DMS53 treated with DMSO at 0.1 percent for 48 hours (cell line): ENCODE data around the gene EIF1AD.
A peak's percentile ranks its signal among the peaks of the same experiment; 100 is the strongest.
"Not testable (repeated sequence)": the region's sequence is repeated elsewhere in the genome, so short reads cannot be mapped to it uniquely, and the experiment has no call there.

Experiments
- DNase-seq: peaks from one replicate; lab custom pipeline; 2025; ENCODE audit not compliant: unreplicated experiment; lab: John Stamatoyannopoulos, UW

Gene EIF1AD

DNA sequence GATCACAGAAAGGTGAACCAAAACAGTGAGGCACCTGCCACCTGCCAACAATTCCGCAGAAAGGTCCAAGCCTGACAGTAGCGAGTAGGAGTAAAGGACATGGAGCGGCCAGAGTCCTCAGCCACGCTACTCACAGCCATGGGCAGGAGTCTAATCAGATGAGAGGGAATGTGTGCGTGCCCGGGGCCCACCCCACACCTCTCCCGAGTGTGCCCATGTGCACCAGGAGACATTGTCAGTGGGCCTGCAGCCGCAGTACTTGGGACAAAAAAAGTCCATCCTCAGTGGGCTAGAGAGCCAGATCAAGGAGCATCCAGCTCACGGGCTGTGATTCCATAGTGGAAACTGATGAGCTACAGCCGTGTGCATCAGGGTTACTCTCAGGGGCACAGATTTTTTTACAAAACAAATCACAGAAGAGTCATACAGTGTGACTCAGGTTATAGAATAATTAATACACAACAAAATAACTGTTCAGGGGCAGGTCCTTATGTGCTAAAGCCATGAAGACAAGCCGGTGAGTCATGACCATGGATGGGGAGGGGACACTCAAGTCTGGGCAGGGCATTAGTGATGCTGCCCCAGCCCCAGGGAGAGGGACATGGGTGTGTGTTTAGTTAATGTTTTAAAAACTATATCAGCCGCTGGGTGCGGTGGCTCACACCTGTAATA is 28.4 kb downstream of the EIF1AD start:
- DNase-seq, result no peak

DNA sequence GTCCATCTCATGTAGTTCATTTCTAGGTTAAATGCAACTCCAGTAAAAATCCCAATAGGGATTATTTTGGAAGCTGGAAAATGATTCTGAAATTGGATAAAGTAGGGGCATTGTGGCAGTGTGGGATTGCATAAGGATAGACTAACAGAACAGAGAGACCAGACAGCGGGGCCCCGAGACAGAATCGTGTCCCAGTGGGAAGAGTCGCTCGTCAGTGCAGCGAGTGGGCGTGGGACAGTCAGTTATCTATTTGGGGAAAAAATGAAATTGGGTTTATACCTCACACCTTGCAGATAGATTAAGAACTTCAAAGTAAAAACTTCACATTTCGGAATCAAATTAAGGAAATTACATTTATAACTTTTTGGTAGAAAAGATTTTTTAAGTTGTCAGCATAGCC is 29.8 kb downstream of the EIF1AD start:
- no peak for DNase-seq

DNA sequence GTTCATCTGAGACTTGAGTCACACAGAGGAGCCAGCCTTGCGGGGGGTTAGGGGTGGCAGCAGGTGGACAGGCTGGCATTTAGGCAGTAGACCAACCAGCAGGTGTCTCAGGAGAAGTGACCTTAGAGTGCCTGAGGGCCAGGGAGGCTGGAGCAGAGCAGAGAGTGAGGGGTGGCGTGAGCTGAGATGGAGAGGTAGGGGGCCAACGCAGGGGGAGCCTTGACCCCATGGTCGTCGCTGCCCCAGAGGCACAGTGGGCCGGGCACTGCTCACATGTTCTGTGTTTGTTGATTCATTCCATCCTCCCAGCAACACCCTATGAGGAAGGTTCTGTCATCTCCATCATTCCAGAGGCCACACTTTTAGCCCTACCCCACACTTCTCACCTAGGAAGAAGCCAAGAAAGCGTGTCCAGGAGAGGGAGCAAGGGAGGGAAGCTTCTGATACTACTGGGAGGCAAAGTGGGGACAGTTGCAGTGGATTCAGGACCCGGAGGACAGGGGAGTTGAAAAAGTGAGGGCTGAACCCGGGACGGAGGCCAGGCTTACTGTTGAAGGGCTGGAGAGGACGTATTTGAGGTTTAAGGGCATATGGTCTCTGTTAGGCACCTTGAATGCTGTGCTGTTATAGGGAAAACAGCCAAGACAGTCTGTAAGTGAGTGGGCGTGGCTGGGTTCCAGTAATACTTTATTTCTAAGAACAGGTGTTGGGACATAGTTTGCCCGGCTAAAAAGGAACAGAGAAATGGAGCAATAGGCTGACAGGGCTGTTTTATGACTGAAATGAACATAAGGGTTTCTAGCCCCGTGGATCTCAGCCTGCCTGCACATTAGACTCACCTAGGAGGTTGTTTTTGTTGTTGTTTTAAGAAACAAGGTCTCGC is 33.1 kb downstream of the EIF1AD start:
- DNase-seq, result no peak

DNA sequence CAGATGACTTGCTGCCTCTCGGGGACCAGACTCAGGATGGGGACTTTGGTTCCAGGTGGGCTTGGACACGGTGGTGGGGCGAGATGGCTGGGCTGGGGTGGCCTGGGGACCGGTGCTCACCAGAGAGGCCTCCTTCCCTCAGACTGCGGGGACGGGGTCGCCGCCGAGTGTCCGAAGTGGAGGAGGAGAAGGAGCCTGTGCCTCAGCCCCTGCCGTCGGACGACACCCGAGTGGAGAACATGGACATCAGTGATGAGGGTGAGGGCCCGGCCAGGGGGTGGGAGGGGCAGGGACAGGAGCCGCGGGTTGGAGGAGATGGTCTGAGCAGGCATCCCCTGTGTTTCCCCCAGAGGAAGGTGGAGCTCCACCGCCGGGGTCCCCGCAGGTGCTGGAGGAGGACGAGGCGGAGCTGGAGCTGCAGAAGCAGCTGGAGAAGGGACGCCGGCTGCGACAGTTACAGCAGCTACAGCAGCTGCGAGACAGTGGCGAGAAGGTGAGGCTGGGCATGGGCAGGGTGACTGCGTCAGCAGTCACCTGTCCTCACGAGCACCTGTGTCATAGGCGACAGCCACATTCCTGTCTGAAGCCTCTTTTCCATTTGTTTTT is 34.5 kb downstream of the EIF1AD start:
- DNase-seq, result no peak

DNA sequence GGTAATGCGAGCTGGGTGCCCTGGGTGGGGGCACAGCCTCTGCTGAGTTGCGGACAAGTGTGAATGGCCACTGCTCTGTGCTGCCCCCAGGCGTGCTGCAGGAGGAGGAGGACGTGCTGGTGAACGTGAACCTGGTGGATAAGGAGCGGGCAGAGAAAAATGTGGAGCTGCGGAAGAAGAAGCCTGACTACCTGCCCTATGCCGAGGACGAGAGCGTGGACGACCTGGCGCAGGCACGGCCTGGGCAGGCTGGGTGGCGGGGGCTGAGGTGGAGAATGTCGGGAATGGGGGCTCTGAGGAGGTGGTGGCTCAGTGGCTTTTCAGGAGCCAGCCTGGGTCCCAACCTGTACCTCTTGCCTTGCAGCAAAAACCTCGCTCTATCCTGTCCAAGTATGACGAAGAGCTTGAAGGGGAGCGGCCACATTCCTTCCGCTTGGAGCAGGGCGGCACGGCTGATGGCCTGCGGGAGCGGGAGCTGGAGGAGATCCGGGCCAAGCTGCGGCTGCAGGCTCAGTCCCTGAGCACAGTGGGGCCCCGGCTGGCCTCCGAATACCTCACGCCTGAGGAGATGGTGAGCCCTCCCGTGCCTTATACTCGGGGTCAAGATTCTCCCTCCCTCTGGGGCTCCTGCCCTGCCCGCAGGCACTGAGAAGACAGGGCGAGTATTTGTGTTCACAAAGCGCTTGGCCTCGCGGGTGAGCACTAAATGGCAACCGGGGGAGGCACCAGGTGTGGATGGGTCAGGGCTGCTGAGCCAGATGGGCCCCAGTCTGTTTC is 35.8 kb downstream of the EIF1AD start:
- no peak for DNase-seq

DNA sequence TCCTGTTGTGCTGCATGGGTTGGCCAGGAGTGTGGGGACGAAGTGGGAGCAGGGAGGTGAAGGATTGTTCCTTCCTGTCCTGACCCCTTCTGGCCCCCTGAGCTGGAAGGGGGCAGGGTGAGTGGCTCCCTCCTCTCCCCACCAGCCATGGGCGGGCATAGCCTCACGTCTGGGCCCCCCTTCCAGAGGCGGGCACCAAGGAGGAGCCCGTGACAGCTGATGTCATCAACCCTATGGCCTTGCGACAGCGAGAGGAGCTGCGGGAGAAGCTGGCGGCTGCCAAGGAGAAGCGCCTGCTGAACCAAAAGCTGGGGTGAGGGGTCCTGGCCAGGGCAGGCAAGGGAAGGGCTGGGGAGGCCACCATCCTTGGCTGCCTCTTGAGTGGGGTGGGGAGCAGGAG is 37.1 kb downstream of the EIF1AD start:
- no peak for DNase-seq

DNA sequence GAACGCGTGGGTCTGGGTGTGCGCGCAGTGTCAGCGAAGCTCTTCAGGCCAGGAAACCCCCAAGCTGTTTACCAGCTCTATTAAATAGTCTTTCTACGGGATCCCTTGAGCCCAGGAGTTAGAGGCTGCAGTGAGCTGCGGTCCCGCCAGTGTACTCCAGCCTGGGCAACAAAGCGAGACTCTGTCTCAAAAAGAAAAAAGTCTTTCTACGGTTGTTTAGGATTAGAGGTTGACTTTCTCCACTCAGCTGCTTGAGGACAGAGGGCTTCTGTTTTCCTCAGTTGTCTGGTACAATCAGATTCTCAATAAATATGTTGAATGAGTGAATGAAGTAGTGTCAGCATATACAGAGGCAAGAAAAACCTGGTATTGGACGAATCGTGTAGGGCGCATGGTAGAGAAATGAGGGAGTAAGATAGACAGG is 39.8 kb downstream of the EIF1AD start:
- DNase-seq, result no peak

DNA sequence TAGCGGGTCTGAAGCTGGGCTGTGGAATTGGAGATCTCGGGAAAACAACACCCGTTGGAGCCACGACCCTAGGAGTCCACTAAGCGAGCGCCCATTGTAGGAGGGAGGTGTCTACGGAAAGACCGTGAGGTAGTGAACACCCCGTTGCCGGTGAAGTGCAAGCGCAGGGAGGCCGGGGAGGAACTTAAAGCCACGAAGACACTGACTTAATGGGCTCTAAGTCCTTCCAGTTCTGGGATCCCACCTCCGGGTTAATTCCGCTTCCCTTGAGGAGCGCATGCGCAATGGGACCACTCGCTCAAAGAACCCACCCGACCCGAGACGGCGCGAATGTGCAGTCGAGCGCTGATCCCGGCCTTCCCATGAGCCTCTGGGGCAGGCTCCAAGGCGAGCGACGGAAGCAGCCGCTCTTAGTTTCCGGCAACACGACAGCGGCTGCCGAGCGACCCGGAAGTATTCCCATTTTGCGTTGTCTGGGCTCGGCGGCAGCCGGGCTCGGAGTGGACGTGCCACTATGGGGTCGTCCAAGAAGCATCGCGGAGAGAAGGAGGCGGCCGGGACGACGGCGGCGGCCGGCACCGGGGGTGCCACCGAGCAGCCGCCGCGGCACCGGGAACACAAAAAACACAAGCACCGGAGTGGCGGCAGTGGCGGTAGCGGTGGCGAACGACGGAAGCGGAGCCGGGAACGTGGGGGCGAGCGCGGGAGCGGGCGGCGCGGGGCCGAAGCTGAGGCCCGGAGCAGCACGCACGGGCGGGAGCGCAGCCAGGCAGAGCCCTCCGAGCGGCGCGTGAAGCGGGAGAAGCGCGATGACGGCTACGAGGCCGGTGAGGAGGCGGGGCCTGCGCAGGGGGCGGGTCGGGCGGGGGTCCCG is 40.5 kb downstream of the EIF1AD start, which contains the start of gene SART1:
Gene SART1, plus strand, starts transcription at position 468 of the 874 bp plus-strand sequence. Its CDS starts 47 bp downstream, at position 515.
- peak; percentile 95 for DNase-seq

DNA sequence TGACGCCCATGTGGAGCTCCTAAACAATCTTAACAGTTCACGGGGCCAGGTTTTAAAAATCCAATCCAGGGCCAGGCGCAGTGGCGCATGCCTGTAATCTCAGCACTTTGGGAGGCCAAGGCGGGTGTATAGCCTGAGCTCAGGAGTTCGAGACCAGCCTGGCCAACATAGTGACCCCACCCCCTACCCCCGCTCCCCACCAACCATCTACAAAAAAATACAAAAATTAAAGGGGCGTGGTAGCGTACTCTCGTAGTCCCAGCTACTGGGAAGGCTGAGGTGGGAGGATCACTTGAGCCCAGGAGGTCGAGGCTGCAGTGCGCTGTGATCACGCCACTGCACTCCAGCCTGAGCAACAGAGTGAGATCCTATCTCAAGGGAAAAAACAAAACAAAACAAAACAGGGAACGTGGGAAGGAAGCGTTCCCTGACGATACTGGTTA is 41.1 kb downstream of the EIF1AD start:
- DNase-seq, result no peak

DNA sequence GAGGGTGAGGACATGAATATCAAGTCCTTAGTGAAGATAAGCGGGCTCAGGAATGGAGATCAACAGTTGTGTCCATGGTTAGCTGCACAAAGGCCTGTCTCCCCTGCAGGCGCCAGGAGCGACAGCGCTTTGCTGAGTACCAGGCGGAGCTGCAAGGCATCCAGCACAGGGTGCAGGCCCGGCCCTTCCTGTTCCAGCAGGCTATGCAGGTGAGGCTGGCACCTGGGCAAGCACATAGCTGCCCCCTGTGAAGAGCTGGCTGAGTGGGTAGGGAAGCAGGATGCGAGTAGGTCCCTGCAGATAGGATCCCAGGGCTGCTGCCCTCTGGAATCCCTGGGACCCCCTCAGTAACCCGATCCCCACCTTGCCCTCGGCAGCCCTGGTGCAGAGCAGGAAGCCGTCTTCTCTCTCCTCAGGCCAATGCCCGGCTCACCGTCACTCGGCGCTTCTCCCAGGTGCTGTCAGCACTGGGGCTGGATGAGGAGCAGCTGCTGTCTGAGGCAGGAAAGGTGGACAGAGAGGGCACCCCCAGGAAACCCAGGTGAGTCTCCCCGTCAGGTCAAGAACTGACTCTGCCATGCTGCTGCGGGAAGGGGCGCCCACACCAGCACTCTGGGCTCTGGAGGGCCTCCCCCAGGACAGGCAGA is 43.1 kb downstream of the EIF1AD start:
- DNase-seq, result no peak

DNA sequence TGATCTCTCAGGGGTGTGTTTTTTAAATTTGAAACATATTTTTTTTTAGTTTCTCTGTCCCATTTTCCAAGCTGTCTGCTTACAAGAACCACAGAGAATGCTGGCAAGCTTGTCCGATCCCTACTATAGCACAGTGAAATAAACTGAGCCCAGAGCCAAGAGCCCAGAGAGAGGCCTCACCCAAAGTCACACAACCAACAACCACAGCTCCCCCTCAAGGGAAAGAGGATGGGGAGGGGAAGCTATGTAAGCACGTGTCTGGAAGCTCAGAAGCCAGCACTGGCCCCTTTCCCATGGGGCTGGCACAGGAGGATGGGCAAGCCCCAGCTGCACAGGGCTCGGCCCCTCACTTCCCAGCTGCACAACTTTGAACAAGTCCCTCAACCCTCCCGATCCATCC is 43.7 kb downstream of the EIF1AD start:
- DNase-seq, result no peak

DNA sequence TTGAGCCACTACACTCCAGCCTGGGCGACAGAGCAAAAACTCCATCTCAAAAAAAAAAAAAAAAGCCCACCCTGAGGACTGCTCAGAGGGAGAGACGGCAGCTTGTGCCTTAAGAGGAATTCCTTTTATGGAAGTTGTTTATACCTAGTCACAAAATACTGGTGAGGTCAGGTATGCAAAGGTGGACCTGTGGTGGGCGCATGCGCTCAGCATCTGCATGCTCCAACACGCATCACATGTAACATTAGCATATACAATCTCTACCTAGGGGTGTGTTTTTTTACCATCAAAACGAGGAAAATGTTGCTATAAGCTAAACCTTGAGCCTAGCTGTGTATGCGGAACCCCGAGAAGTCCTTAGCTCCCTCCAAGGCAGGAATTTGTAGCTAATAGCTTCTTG is 47.2 kb downstream of the EIF1AD start:
- DNase-seq, result no peak

DNA sequence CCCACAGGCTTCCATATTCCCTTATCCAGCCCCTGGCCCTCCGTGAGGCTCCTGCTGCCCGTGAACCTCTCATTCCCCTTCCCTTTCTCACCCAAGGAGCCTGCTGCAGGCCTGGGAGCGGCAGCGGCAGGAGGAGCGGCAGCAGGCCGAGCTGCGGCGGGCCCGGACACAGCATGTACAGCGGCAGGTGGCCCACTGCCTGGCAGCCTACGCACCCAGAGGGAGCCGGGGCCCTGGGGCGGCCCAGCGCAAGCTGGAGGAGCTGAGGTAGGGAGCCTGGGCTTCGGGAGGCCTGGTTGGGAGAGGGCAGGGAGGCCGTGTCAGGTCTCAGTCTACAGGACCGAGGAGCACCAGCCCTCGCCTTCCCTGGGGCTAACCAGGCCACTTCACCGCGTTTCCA is 48.5 kb downstream of the EIF1AD start:
- DNase-seq, result no peak

DNA sequence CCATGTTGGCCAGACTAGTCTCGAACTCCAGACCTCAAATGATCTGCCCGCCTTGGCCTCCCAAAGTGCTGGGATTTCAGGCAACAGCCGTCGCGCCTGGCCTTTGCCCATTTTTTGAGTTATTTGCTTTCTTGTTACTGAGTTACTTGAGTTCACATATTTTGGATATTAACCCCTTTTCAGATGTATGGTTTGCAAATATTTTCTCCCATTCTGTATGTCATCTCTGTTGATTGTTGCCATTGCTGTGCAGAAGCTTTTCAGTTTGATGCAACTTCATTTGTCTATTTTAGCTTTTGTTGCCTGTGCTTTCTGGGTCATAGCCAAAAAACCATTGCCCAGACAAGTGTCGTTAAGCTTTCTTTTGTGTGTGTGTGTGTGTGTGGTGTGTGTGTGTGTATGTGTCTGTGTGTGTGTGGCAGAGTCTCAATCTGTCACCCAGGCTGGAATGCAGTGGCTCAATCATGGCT is 49.9 kb downstream of the EIF1AD start:
- DNase-seq, result no peak

DNA sequence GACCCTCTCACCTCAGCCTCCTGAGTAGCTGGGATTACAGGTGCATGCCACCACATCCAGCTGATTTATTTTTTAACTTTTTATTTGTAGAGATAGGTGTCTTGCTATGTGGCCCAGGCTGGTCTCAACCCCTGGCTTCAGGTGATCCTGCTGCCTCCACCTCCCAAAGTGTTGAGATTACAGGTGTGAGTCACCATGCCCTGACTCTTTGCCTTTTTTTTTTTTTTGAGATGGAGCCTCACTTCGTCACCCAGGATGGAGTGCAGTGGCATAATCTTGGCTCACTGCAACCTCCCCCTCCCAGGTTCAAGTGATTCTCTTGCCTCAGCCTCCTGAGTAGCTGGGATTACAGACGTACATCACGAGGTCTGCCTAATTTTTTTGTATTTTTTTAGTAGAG is 50.3 kb downstream of the EIF1AD start:
- DNase-seq, result not testable (repeated sequence)

DNA sequence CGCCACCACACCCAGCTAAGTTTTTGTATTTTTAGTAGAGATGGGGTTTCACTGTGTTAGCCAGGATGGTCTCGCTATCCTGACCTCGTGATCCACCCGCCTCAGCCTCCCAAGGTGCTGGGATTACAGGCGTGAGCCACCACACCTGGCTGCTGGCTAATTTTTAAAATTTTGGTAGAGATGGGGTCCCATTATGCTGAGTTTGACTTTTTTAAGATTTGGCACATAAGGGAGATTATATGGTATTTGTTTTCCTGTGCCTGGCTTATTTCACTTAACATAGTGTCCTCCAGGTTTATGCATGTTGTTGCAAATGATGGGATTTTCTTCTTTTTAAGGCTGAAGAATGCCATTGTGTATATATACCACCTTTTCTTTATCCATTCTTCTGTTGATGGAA is 51.2 kb downstream of the EIF1AD start:
- DNase-seq, result not testable (repeated sequence)

DNA sequence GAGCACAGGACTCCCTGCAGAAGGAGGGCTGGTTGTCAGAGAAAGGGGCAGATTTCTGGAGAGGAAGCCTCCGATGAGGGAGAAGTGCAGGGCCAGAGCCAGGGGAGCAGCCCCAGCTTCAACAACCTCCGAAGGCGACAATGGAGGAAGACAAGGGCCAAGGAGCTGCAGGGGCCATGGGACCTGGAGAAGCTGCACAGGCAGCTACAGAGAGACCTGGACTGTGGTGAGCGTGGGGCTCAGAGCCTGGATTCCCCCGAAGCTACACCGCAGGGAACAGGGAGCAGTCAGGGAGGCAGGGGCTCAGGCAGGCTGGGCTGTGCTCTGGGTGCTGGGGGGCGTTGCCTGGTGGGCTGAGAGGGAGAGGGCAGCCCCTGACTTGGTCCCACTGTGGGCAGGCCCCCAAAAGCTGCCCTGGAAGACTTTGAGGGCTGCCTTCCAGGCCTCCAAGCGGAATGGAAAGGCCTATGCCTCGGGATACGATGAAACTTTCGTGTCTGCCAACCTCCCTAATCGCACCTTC is 54.3 kb downstream of the EIF1AD start:
- DNase-seq, result no peak

DNA sequence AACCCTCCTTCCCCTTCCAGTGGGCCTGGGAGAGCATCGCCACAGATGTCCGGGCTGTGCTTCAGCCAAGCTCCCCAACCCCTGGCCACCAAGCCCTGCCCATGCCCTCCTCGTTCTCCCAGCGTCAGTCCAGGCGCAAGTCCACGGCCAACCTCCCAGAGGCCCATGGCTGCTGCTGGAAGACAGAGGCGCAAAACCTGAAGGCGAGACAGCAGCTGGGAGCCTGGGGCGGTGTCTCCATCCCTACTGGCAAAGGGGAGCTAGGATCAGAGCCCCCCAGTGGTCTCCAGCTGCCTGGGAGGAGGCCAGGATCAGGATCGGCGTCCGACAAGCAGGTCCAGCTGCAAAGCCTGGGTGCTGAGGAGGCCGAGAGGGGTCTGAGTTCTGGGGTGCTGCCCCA is 54.8 kb downstream of the EIF1AD start:
- DNase-seq, result no peak

DNA sequence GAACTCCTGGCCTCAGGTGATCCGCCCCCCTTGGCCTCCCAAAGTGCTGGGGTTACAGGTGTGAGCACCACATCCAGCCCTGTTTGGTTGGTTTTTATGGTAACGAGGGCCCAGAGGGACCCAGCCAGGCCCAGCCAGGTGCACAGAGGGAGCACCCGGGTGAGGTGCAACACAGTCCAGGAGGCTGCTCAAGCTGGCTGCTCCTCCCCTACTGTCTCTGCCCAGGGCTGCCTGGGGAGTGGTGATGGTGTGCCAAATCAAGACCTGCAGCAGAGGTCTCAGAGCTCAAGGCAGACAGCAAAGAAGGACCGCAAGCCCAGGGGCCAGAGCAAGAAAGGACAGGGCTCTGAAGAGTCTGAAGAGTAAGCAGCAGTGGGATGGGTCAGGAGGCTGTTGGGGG is 55.3 kb downstream of the EIF1AD start:
- DNase-seq, result no peak
